Mesenchymal stem cell (in vitro differentiated cells and primary cell): Measurements from ENCODE around the gene GRM7.

Experiments used
- DNase-seq: peaks from one replicate; pipeline ENCODE4 v3.0.0-alpha.2; 2013
- H2AFZ ChIP-seq: one replicate; pipeline ENCODE4 v1.6.1; 2013; ENCODE audit warnings: low read depth, mild to moderate bottlenecking, control low read depth, inconsistent platforms, low read length, moderate library complexity
- H2AK5ac ChIP-seq: 2 replicates; pipeline ENCODE4 v1.6.1; 2013; ENCODE audit warnings: low read length, moderate library complexity, mild to moderate bottlenecking, inconsistent platforms; ENCODE audit not compliant: severe bottlenecking
- H2BK120ac ChIP-seq: one replicate; pipeline ENCODE4 v1.6.1; 2013; ENCODE audit warnings: low read depth, mild to moderate bottlenecking, inconsistent platforms, low read length, moderate library complexity
- H2BK12ac ChIP-seq, 2 experiments: one replicate each; pipeline ENCODE4 v1.6.1; 2013; ENCODE audit warnings: inconsistent platforms in 2 of 2, low read length in 2 of 2, mild to moderate bottlenecking in 2 of 2, moderate library complexity in 2 of 2, control low read depth in 1 of 2
- H2BK15ac ChIP-seq: one replicate; pipeline ENCODE4 v1.6.1; 2013; ENCODE audit warnings: mild to moderate bottlenecking, low read depth, inconsistent platforms; ENCODE audit not compliant: poor library complexity, severe bottlenecking
- H2BK5ac ChIP-seq: 2 replicates; pipeline ENCODE4 v1.6.1; 2013; ENCODE audit warnings: low read depth, mild to moderate bottlenecking, low read length, control low read depth, inconsistent platforms; ENCODE audit not compliant: poor library complexity, severe bottlenecking
- H3K14ac ChIP-seq, 2 experiments: one replicate each; pipeline ENCODE4 v1.6.1; 2013; ENCODE audit warnings: inconsistent platforms in 2 of 2, low read length in 2 of 2, control low read depth in 1 of 2, mild to moderate bottlenecking in 1 of 2, moderate library complexity in 1 of 2
- H3K18ac ChIP-seq, 2 experiments: one replicate each; pipeline ENCODE4 v1.6.1; 2013; ENCODE audit warnings: inconsistent platforms in 2 of 2, low read length in 2 of 2, control low read depth in 1 of 2, low read depth in 1 of 2, mild to moderate bottlenecking in 1 of 2
- H3K23ac ChIP-seq, 2 experiments: one replicate each; pipeline ENCODE4 v1.6.1; 2013; ENCODE audit warnings: inconsistent platforms in 2 of 2, low read length in 2 of 2, mild to moderate bottlenecking in 2 of 2, moderate library complexity in 2 of 2, control low read depth in 1 of 2
- H3K27ac ChIP-seq: 2 replicates; pipeline ENCODE4 v1.5.1; 2013; ENCODE audit warnings: mild to moderate bottlenecking, moderate library complexity, low read length, control low read depth, inconsistent platforms; ENCODE audit not compliant: poor library complexity, severe bottlenecking
- H3K27me3 ChIP-seq, 2 experiments: 2 replicates each; pipeline versions ENCODE4 v1.6.1 to v1.7.0; 2013; ENCODE audit warnings: low read length in 2 of 2, mild to moderate bottlenecking in 2 of 2, moderate library complexity in 2 of 2, control low read depth in 1 of 2, inconsistent platforms in 1 of 2; ENCODE audit not compliant: control insufficient read depth in 1 of 2, insufficient read depth in 1 of 2
- H3K36me3 ChIP-seq, 2 experiments: 2 replicates each; pipeline versions ENCODE4 v1.6.1 to v1.7.0; 2013; ENCODE audit warnings: low read length in 2 of 2, control low read depth in 1 of 2, inconsistent platforms in 1 of 2, low read depth in 1 of 2, mild to moderate bottlenecking in 1 of 2; ENCODE audit not compliant: insufficient read depth in 2 of 2, control insufficient read depth in 1 of 2
- H3K4ac ChIP-seq, 2 experiments: one replicate each; pipeline ENCODE4 v1.6.1; 2013; ENCODE audit warnings: inconsistent platforms in 2 of 2, low read length in 2 of 2, mild to moderate bottlenecking in 2 of 2, moderate library complexity in 2 of 2, control low read depth in 1 of 2, low read depth in 1 of 2
- H3K4me1 ChIP-seq: 2 replicates; pipeline ENCODE4 v1.6.1; 2013; ENCODE audit warnings: low read depth, low read length, control low read depth; ENCODE audit not compliant: control insufficient read depth, insufficient read depth
- H3K4me2 ChIP-seq: 2 replicates; pipeline ENCODE4 v1.6.1; 2013; ENCODE audit warnings: low read length, mild to moderate bottlenecking, inconsistent platforms; ENCODE audit not compliant: poor library complexity, severe bottlenecking
- H3K4me3 ChIP-seq, 2 experiments: 2 replicates each; pipeline versions ENCODE4 v1.5.1 to v1.7.0; 2013; ENCODE audit warnings: low read length in 2 of 2, mild to moderate bottlenecking in 2 of 2, control low read depth in 1 of 2, low read depth in 1 of 2; ENCODE audit not compliant: insufficient read depth in 1 of 2
- H3K79me1 ChIP-seq: replicated peaks from 2 replicates; pipeline ENCODE4 v1.6.1; 2013; ENCODE audit warnings: mild to moderate bottlenecking, control low read depth, low read length, inconsistent platforms; ENCODE audit not compliant: poor library complexity, severe bottlenecking
- H3K9ac ChIP-seq: 2 replicates; pipeline ENCODE4 v1.7.0; 2013; ENCODE audit warnings: mild to moderate bottlenecking, low read length, moderate library complexity
- H3K9me3 ChIP-seq: 2 replicates; pipeline ENCODE4 v1.7.0; 2013; ENCODE audit warnings: mild to moderate bottlenecking, low read length; ENCODE audit not compliant: control insufficient read depth
- H4K8ac ChIP-seq: one replicate; pipeline ENCODE4 v1.6.1; 2013; ENCODE audit warnings: inconsistent platforms, mild to moderate bottlenecking, low read length, moderate library complexity
- H4K91ac ChIP-seq: one replicate; pipeline ENCODE4 v1.6.1; 2013; ENCODE audit warnings: mild to moderate bottlenecking, low read length, inconsistent platforms
- WGBS: methylation state at CpG from one replicate; pipeline ENCODE4 v1.1.7; 2013; ENCODE audit warnings: mixed read lengths; 5-methylcytosine and 5-hydroxymethylcytosine counted together

Gene GRM7

DNA sequence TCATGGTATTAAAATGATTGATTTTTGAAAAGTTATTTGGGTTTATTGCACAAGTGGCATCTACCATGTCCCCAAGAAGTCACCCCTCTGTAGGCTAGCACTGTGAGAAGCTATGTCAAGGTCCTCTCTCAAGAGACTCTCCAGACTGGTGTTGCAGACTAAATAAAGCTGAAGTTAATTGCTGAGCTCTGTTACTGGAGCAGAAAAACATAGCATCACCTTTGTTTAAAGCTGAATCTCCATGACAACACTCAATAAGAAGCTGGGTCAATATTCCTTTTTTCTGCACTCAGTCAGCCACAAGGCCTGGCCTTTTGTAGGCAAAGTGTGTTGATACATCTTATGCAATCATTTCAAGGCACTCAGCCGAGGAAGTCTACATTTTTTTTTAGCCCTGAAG, 834.1 kb downstream of the GRM7 start:
- no CpG with 5 or more reads among the region's 1 CpG for WGBS
- Histone ChIP-seq H2AFZ (no peak overlapping the region), H2AK5ac (no peak overlapping the region)

DNA sequence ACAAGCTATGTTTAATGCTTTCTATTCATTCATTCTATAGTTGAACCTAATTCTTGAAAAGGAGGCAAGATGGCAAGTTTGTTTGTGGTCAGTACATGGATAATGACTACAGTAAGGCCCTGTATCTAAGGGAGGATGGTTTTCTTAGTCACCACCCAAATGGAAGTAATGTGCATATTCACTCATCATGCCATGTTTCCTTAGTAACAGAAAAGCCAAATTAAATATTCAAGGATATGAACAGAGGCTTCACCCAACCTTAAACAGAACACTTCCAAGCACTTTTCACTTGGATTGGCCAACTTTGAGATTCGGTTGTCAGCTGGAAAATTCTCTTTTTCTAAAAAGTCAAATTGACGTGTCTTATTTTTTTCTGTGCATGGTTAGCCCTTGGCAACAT, 835.4 kb downstream of the GRM7 start:
- Histone ChIP-seq H3K4ac (no peak overlapping the region), H2AK5ac (no peak overlapping the region), H3K36me3 (no peaks in the 10 kb centered on the region), H3K9me3 (no peaks in the 10 kb centered on the region), H2BK120ac (no peak overlapping the region), H3K18ac (no peak overlapping the region), H3K9ac (no peak overlapping the region), H2BK15ac (no peak overlapping the region), H4K91ac (no peak overlapping the region), H3K4me1 (no peaks in the 10 kb centered on the region), H3K4me3 (no peak overlapping the region), H2AFZ (no peak overlapping the region), H3K79me1 (no peaks in the 10 kb centered on the region), H2BK12ac (no peak overlapping the region), H3K27ac (no peak overlapping the region), H3K14ac (no peak overlapping the region), H2BK5ac (no peak overlapping the region), H3K4me2 (no peak overlapping the region), H4K8ac (no peak overlapping the region), H3K27me3 (no peaks in the 10 kb centered on the region), H3K23ac (no peak overlapping the region)
- WGBS = 75% methylated on average over 2 of the region's 2 CpGs
- no peak for DNase-seq

More for the DNA sequence above, 834.1 kb downstream of the GRM7 start:
- H3K9me3 ChIP-seq = no peaks in the 10 kb centered on the region
- no peak overlapping the region for H3K27ac ChIP-seq
- no peak for DNase-seq
- H2BK5ac ChIP-seq = no peak overlapping the region
- no peak overlapping the region for H3K9ac ChIP-seq
- no peaks in the 10 kb centered on the region for H3K79me1 ChIP-seq
- no peak overlapping the region for H2BK15ac ChIP-seq
- H3K14ac ChIP-seq = no peak overlapping the region
- H3K4ac ChIP-seq = no peak overlapping the region
- H4K8ac ChIP-seq = no peak overlapping the region
- no peaks in the 10 kb centered on the region for H3K36me3 ChIP-seq
- H3K23ac ChIP-seq = no peak overlapping the region
- no peak overlapping the region for H2BK120ac ChIP-seq
- H4K91ac ChIP-seq = no peak overlapping the region
- no peak overlapping the region for H2BK12ac ChIP-seq
- H3K4me1 ChIP-seq = no peaks in the 10 kb centered on the region
- H3K27me3 ChIP-seq = no peaks in the 10 kb centered on the region
- H3K4me2 ChIP-seq = no peak overlapping the region
- no peak overlapping the region for H3K4me3 ChIP-seq
- H3K18ac ChIP-seq = no peak overlapping the region

DNA sequence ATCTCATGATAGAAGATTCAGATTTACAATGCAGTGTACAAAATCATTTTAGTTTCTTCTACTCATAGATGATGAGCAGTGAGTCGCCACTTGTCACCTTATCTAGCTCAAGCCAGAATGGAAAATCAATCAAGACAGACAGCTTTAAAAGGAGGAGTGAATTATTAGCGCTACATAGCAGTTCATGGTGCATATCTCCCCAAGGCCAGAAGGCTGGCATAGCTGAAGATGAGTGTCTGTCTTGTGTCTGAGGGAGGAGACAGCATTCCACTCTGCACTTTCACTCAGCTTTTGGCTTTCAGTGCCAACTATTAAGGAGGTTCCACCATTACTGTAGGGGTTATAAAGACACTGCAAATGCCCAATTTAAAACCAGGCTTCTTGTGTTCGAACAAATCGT, 836.6 kb downstream of the GRM7 start:
- Histone ChIP-seq H3K9ac (no peak overlapping the region), H3K4me2 (no peak overlapping the region), H2BK5ac (no peak overlapping the region), H3K4ac (no peak overlapping the region), H3K4me3 (no peak overlapping the region), H4K91ac (no peak overlapping the region), H2AK5ac (no peak overlapping the region), H3K14ac (no peak overlapping the region), H3K23ac (no peak overlapping the region), H2AFZ (no peak overlapping the region), H3K79me1 (no peaks in the 10 kb centered on the region), H3K4me1 (no peaks in the 10 kb centered on the region), H3K36me3 (no peaks in the 10 kb centered on the region), H3K9me3 (no peaks in the 10 kb centered on the region), H2BK15ac (no peak overlapping the region), H3K27ac (no peak overlapping the region), H2BK12ac (no peak overlapping the region), H3K27me3 (no peaks in the 10 kb centered on the region), H4K8ac (no peak overlapping the region), H3K18ac (no peak overlapping the region), H2BK120ac (no peak overlapping the region)
- 64% methylated on average over 4 of the region's 4 CpGs for WGBS
- no peak for DNase-seq

DNA sequence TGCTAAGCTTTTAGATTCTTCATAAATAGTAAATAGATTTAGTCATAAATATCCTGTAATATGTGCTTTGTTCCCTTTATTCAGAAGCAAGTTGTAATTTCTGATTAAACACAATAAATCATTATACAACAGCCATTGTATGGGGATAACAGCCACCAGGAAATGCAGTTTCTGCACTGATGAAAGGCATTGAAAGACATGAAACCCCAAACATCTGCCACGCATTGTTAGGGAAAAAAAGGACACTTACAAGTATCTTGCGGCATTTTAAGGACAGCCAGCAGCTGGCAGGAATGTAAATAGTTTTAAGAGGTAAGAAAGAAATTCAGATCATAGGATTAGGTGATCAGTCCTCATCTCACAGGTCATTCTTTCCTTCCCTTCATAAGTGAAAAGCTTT, 839.6 kb downstream of the GRM7 start:
- no peaks in the 10 kb centered on the region for H3K79me1 ChIP-seq
- H3K4me1 ChIP-seq = no peaks in the 10 kb centered on the region
- no peak overlapping the region for H2AFZ ChIP-seq
- no peak overlapping the region for H3K9ac ChIP-seq
- H3K18ac ChIP-seq = no peak overlapping the region
- H2BK5ac ChIP-seq = no peak overlapping the region
- no peak overlapping the region for H3K27ac ChIP-seq
- WGBS = 93% methylated on average over 2 of the region's 2 CpGs
- no peak overlapping the region for H3K4me3 ChIP-seq
- DNase-seq = no peak
- no peak overlapping the region for H2BK12ac ChIP-seq
- H3K23ac ChIP-seq = no peak overlapping the region
- H4K91ac ChIP-seq = no peak overlapping the region
- H2BK120ac ChIP-seq = no peak overlapping the region
- no peaks in the 10 kb centered on the region for H3K36me3 ChIP-seq
- no peak overlapping the region for H3K4me2 ChIP-seq
- no peak overlapping the region for H3K14ac ChIP-seq
- H3K4ac ChIP-seq = no peak overlapping the region
- H4K8ac ChIP-seq = no peak overlapping the region
- H3K27me3 ChIP-seq = no peaks in the 10 kb centered on the region
- H2BK15ac ChIP-seq = no peak overlapping the region
- H3K9me3 ChIP-seq = no peaks in the 10 kb centered on the region
- no peak overlapping the region for H2AK5ac ChIP-seq
